Measurements from ENCODE around the gene CHST3. TPM values are rescaled to one million over a fixed set of nuclear protein-coding genes. Genes with fewer than 3 reads are reported as not detected.

The CHST3 gene
- total and polyA plus RNA-seq, 10 of the 15 experiments (the other 5 are each of a cell fraction or from before 2014, with no cell fraction given) = 0.03 to 0.50 (median 0.05) TPM; not detected in 2

DNA sequence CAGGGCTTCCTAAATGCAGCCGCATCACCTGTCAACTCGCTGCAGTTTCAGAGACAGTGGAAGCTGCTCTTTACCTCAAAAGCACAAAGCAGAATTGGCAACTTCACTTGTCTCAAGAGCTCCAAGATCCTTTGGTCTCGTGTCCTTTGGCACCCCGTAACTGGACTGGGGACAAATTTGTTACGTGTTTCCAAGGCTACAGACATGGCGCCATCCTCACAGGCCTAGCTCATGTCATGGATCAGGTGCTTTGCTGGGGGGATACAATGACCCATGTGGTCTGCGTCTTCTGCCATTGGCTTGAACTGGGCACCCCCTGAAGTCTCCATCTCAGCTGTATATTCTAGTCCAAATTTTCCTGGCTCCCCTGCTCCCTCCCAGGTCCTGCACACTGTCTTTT, 48.6 kb downstream of the CHST3 start:
- in situ Hi-C loops (cut with MboI) = no loop called here
- ChIA-PET CTCF (interaction anchor here (1.1 kb wide), 1 partner anchor 36 kb away, joined by 4 read pairs; no protein-coding TSS in a partner anchor), SMC1A (ENCODE audit: uncharacterized antibody, unreplicated experiment) (no interaction called here), RAD21 (ENCODE audit: unreplicated experiment) (no interaction called here), POLR2A (no interaction called here)
- no peaks in the 10 kb centered on the region for H3K36me3 ChIP-seq (ENCODE audit: control insufficient read depth in 2 of 2, insufficient read depth in 2 of 2, low read length in 1 of 2)
- no peak for TF ChIP-seq EP300 (IDR thresholded peaks at IDR 0.05; ENCODE audit: borderline replicate concordance in 1 of 2, control insufficient read depth in 1 of 2, low read depth in 2 of 2, low read length in 2 of 2)
- TF ChIP-seq, protein P1, sequence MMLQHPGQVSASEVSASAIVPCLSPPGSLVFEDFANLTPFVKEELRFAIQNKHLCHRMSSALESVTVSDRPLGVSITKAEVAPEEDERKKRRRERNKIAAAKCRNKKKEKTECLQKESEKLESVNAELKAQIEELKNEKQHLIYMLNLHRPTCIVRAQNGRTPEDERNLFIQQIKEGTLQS (IDR thresholded peaks at IDR 0.05; ENCODE audit: borderline replicate concordance, extremely low read depth, low read depth, low read length) = no peak
- no peak for TF ChIP-seq ESRRA (IDR thresholded peaks at IDR 0.05; ENCODE audit: low read length)
- TF ChIP-seq, protein P2, sequence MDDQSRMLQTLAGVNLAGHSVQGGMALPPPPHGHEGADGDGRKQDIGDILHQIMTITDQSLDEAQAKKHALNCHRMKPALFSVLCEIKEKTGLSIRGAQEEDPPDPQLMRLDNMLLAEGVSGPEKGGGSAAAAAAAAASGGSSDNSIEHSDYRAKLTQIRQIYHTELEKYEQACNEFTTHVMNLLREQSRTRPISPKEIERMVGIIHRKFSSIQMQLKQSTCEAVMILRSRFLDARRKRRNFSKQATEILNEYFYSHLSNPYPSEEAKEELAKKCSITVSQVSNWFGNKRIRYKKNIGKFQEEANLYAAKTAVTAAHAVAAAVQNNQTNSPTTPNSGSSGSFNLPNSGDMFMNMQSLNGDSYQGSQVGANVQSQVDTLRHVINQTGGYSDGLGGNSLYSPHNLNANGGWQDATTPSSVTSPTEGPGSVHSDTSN (IDR thresholded peaks at IDR 0.05; ENCODE audit: insufficient replicate concordance, low read depth, low read length) = no peak
- no peak for TF ChIP-seq MYC (IDR thresholded peaks at IDR 0.05; ENCODE audit: insufficient read depth, insufficient read length, insufficient replicate concordance, low read length, severe bottlenecking)
- no peak for TF ChIP-seq IRF4 (IDR thresholded peaks at IDR 0.05; ENCODE audit: low read depth, low read length)
- TF ChIP-seq, protein P3, sequence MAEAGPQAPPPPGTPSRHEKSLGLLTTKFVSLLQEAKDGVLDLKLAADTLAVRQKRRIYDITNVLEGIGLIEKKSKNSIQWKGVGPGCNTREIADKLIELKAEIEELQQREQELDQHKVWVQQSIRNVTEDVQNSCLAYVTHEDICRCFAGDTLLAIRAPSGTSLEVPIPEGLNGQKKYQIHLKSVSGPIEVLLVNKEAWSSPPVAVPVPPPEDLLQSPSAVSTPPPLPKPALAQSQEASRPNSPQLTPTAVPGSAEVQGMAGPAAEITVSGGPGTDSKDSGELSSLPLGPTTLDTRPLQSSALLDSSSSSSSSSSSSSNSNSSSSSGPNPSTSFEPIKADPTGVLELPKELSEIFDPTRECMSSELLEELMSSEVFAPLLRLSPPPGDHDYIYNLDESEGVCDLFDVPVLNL (IDR thresholded peaks at IDR 0.05; ENCODE audit: low read depth, low read length) = no peak
- no peak for TF ChIP-seq RCOR1 (conservative IDR thresholded peaks at IDR 0.05; ENCODE audit: low read depth, low read length)
- BruUV-seq (replicated peaks) = no TSS peak
- DNase-seq (ENCODE audit: low read depth, low spot score) (no peak), ATAC-seq (no peak), FAIRE-seq (no peak)
- H3K4me3 ChIP-seq = no peak overlapping the region
- H3K27me3 ChIP-seq (replicated peaks in 1 of 2; ENCODE audit: control insufficient read depth in 2 of 2, insufficient read depth in 2 of 2, low read length in 1 of 2) = no peaks in the 10 kb centered on the region
- no peaks in the 10 kb centered on the region for H3K9me3 ChIP-seq (replicated peaks; ENCODE audit: control insufficient read depth, insufficient read depth, low read length)
- no peak overlapping the region for H3K9ac ChIP-seq (ENCODE audit: control insufficient read depth, insufficient read depth, low read length)
- H3K27ac ChIP-seq (ENCODE audit: control insufficient read depth, insufficient read depth) = no peak overlapping the region
- no peak overlapping the region for H3K4me2 ChIP-seq (ENCODE audit: control insufficient read depth, insufficient read depth)
- H2AFZ ChIP-seq (ENCODE audit: control insufficient read depth, low read depth, low read length) = no peak overlapping the region
- H3K4me1 ChIP-seq (ENCODE audit: control insufficient read depth, insufficient read depth, low read length) = no peaks in the 10 kb centered on the region
- 40% methylated on average over 7 of the region's 7 CpGs for WGBS (ENCODE audit: insufficient coverage, insufficient replicate concordance, low lambda C conversion rate, missing lambda C conversion rate)
- H3K79me2 ChIP-seq (ENCODE audit: control insufficient read depth, insufficient read depth, low read length) = no peaks in the 10 kb centered on the region
- no peaks in the 10 kb centered on the region; the same call in 1 of the 2 replicates for H4K20me1 ChIP-seq (ENCODE audit: control insufficient read depth, insufficient read depth)
- intact Hi-C loops (cut with micrococcal nuclease; ENCODE audit: unreplicated experiment) = no loop called here

All from GM12878 (cell line).